ENCODE measurements around the gene MAMLD1. TPM values are rescaled to one million over a fixed set of nuclear protein-coding genes. Genes with fewer than 3 reads are reported as not detected.
A peak's percentile ranks its signal among the peaks of the same experiment; 100 is the strongest.

MAMLD1 gene
- total RNA-seq, 1 donor from 2014 or later: 1.8 TPM

DNA sequence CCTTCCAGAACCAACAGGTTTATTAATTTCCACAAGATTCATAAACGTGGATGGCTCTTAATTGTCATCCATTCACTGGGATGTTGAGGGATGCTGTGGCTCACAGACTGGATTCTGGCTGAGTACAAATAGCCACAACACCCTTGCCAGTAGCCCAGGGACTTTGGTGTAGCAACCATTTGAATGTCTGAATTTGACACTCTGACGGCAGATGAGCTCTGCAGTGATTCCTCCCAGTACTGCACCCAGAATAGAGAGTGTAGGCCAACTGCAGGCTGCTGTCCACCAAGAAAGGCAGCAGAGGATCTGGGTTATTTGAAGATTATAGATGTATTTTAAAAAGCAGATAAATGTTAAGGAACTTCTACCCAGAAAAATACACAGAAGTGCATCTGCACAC lies 15.6 kb upstream of the MAMLD1 start:
- DNase-seq (ENCODE audit: missing footprints) (no peak), ATAC-seq (no peak)
- intact Hi-C loops (cut with DNase I): no loop called here

DNA sequence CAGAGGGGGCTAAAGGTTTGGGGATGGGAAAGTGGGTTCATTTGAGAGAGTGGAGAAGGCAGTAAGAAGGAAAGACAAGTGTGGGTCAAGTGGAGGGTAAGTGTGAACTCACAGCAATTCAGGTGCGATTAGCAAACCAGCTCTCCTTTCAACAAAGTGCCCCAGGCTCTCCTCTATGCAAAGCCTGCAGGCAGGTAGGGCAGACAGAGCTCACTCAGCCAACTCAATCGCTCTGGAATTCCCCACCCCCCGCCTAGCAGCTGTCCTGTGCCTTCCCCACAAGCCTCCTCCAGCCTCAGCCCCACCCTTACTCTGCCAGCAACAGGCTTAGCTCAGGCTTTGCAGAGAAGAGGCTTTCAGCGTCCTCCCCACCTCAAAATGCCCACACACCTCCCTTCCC lies 14.8 kb upstream of the MAMLD1 start:
- ATAC-seq (no peak), DNase-seq (ENCODE audit: missing footprints) (no peak)
- intact Hi-C loops (cut with DNase I): no loop called here

DNA sequence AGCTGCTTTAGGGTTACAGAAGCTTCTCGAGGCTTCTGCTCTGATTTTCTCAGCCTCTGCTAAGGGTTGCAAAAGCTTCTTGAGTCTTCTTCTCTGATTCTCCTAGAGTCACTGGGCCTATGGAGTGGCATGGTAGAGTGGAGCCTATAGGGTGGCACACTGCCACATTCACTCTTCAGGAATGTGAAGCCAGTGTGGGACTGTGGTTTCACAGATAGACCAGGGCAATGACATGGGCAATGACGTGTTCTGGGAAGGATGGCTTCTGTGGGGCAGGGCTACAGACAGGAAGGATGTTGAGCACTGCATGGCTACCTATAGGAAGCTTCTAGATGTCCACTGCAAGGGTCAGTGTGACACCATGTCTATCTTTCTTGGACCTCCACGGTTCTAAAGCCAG lies 11.0 kb upstream of the MAMLD1 start:
- ATAC-seq: no peak
- intact Hi-C loops (cut with DNase I): no loop called here
- DNase-seq (ENCODE audit: missing footprints): no peak

DNA sequence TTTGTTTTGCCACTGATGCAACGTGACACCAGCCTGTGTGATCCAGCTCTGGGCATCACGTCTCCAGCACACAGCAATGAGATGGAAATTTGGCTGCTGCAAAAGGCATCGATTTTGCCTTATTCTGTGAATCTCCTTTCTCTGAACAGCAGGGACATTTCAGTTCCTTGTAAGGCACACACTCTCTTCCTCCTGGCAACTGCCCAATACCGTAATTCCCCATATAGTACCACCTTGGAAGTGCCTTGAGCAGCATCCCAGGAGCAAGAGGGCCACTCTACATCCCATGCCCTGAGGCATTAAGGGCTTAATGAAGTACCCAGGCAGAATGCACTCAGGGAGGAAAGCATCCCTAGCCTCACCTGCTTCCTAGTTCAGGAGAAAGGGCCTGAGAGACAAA lies 10.5 kb upstream of the MAMLD1 start:
- no peak for ATAC-seq
- intact Hi-C loops (cut with DNase I): no loop called here
- DNase-seq (ENCODE audit: missing footprints): no peak

DNA sequence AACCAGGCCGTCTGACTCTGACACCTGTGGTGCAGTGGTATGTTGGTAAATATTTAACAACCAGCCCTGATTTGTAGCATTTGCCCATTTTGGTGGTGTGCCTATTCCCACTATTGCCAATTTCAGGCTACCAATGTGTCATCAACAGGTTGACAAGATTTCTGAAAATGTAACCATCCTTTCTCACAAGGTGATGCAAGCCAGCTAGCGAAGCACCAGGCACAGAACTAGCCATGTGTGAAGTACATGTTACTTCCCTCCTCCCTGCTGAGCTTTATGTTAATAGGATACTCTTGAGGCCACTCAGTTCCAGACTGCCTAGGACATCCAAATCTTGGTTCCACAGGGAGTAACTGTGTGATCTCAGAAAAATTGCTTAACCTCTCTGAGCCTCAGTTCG lies 7.2 kb upstream of the MAMLD1 start:
- intact Hi-C loops (cut with DNase I): no loop called here
- ATAC-seq: no peak
- no peak for DNase-seq (ENCODE audit: missing footprints)

DNA sequence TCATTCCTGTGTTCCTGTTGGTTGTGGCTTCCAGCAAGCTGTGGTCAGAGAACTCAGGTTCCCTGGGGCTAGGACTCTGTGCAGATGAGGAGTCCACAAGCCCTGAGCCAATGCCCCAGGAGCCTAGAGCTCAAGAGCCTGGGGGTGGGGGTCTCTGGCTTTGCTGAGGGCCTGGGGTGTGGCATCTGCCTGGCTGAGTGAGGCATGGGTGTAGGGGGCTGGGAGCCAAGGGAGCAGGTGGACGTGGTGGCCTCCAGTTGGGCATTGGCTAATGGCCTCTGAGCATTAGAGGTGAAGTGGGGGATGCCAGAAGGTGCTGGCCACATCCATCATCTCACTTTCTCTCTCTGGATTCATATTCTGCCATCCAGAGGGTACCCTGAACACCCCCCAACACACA lies 5.3 kb upstream of the MAMLD1 start:
- intact Hi-C loops (cut with DNase I): no loop called here
- no peak for DNase-seq (ENCODE audit: missing footprints)
- no peak for ATAC-seq

DNA sequence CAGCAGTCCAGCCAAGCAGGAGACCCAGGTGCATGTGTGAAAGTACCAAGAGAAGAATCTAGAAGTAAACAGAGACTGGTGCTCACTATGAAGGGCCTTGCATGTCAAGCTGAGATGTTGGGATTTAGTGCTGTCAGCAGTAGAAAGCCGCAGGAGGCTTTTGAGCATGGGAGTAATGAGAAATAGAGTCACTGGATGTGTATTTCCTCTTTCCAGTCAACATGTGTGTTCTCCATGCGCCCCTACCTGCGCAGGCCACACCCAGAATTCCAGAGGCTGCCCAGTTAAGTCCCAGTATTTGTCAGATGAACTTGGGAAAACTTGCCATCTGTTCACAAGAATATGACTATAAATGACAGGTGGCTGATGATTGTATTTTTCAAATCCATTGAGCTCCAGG lies 4.5 kb upstream of the MAMLD1 start:
- intact Hi-C loops (cut with DNase I): no loop called here
- no peak for DNase-seq (ENCODE audit: missing footprints)
- ATAC-seq: no peak

DNA sequence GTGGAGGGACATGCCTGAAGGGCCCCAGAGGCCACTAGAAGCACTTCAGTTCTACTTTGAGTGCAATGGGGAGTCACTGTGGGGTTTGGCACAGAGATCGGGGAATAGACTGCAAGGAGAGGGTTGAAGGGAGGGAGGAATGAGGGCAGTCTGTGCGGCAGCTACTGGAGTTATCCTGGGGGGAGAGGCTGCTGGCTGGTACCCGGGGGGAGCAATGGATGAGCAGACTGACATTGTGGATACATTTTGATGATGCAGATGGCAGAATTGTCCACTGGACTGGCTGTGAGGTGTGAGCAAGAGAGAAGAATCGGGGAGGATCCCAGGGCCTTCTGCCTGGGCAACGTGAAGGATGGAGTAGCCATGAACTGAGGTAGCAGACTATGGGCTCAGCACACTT lies 2.8 kb upstream of the MAMLD1 start:
- intact Hi-C loops (cut with DNase I): loop anchor here (5.0 to 10.0 kb wide), 5 partner anchors 124 to 534 kb away; partner anchors contain the start of gene CD99L2
- ATAC-seq (no peak), DNase-seq (ENCODE audit: missing footprints) (no peak)

DNA sequence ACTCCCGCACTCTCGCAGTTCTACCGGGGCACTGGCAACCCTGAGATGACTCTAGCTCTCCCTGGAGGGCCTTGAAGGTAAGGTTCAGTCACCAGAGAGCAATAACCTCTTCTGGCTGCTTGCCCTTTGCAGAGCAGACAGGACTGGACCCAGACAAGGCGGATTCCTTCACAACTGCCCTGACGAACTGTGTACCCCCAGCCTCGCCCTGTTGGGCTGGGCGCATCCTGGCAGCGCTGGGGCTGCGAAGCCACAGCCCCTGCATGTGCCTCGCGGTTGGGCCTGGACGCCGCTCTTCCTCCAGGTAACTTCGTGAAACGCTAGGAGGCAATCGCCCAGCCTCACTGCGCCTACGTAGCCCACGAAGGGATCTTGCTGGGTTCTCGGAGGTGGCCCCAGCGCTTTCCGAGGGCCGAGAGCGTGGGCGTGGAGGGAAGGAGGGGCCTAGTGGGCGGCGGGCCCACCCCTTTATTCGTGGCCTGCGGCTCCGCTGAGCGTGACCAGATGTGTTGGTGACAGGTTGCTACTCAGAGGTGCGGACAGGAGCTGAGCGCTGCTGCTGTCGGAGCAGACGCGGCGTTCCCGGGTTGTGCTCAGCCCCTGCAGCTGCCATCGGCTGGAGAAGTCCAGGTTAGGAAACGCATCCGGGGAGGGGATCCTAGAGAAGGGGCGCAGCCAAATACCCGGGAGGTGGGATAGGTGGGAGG lies 1.9 kb upstream of the MAMLD1 start:
- intact Hi-C loops (cut with DNase I): loop anchor here (5.0 to 10.0 kb wide), 5 partner anchors 124 to 534 kb away; partner anchors contain the start of gene CD99L2
- DNase-seq (ENCODE audit: missing footprints): no peak
- no peak for ATAC-seq

DNA sequence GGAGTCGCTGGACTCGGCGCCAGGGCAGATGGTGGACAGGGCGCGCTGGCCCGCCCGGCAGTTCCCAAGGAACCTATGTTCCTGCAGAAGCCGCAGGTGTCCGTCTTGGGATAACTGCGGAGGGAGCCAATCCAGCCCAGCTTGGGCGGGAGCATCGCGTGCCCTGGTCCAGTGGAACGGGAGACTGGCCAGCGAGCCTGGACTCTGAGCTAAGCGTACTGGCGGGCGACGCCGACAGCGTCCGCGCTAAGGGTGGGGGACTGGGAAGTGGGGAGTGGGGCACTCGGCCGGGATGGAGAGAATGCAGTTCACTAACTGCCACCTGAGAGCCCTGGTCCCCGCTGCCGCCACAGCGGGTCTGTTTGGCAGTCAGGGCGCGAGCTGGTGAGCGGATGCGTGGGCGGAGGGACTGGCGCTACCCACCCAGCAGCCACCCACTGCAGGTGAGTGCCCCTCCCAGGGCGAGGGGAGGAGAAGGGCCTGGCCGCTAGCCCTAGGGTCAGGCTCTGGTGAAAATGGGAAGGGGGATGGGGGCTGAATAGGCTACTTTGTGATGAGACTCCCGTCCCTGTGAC lies 1.3 kb upstream of the MAMLD1 start:
- intact Hi-C loops (cut with DNase I): loop anchor here (5.0 to 10.0 kb wide), 5 partner anchors 123 to 533 kb away; partner anchors contain the start of gene CD99L2
- ATAC-seq (no peak), DNase-seq (ENCODE audit: missing footprints) (no peak)

DNA sequence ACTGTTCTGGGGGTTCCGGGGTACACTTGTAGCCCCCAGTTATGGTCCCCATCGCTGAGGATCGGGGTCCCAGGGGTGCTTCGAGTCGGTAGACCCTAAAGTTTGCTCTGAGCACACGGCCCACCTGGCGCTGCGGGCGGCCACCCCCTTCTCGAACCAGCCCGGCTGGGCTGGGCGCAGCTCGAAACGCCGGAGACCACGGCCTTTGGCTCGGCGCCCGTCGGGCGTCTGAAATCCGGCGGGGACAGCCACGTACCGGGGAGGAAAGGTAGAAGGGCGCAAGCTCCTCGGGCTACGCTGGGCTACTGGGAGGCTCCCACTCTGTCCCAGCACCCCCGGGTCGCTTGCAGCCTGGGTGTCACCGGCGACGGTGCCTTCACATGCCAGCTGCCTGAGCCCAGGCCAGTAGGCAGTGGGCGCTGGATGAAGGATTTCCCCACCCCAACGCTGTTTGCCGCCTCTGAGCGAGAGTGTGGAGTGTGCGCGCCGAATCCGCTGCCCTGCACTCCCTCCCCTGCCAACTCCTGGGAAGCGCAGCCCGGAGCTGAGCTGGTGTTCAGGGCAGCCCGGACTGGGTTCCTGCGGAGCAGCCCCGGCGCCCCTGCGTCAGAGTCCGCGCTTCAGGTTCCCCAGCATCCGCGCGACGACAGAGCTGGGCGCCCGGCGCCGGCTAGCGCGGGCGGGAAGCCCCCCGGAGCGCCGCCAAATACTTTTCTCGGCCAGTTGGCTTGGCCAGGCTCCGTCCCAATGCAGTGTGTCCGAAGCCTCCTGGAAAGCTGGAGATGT lies 637 bp downstream of the MAMLD1 start:
- intact Hi-C loops (cut with DNase I): loop anchor here (5.0 to 10.0 kb wide), 5 partner anchors 121 to 531 kb away; partner anchors contain the start of gene CD99L2

DNA sequence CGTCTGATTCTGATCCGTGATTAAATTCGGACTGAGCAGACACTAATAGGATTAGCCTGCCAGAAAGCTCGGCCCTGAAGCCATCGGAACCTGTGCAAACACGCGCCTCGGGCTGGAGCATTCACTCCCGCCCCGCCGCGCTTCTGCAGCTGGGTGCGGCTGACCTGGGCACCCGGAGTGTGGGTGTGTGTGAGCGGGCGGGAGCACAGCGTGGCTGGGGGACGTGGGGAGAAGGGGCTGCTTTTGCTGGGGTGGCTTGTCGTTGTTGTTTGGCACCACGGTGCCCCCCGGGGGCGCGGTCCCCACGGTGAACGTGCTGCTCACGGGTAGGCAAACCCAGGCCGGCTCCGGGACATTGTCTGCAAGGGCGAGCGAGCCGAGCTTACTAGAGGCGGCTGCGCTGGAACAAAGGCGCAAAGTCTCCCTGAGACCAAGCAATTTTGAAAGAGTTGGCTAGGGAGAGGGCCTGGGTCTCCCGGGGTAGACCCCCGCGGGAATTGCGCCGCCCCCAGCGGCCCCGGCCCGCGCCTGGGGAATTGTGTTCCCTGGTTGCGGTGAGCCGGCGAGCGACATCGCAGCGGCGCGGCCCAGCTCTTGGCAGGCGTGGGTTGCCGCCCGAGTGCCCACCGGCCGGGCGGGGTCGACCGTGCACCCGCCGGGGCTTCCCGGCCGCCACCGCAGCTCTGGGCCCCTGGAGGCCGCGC lies 1.4 kb downstream of the MAMLD1 start:
- intact Hi-C loops (cut with DNase I): loop anchor here (5.0 to 10.0 kb wide), 5 partner anchors 120 to 530 kb away; partner anchors contain the start of gene CD99L2
- ATAC-seq (no peak), DNase-seq (ENCODE audit: missing footprints) (peak; percentile 62)

More for the DNA sequence above, 637 bp downstream of the MAMLD1 start:
- DNase-seq (ENCODE audit: missing footprints): no peak
- peak; percentile 21 for ATAC-seq

DNA sequence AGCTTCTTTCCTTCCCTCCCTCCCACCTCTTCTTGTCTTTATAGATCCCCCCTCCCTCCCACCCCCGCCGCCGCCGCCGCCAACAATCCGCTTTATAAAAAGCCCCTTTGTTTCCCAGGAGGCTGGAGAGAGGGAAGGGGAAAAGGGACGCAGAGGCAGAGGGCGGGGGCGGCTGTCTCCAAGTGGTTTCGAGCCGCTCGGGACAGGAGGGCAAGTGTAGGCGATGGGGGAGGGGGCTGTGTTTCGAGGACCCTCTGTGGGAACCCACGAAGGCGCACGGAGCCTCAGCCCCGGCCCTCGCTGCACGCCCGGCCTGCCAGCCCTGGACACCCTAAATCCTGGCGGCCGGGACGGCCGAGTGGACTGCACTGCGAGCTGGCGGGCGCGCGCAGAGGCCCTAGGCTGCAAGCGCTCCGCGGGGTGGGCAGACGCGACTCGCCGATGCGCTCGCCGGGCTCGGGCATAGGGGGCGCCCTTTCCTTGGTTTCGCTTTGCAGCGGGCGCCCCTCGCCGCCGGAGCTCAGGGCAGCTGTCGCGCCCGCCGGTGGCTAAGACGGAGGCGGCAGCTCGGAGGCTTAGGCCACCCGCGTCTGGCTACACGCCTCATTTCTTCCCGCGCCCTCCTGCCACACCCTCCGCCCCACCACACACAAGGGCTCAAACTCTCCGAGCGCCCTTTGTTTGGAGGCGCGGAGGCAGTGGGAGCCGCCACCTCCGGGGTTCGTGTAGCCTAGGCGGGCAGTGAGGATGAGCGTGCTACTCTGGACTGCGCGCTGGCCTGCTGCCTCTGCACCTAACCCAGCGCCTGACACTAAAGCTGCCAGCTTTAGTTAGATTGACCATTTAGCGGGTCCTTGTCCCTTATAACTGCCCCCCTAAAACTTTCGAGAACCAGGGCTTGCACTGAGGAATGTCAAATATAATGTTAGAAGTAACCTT lies 2.2 kb downstream of the MAMLD1 start:
- intact Hi-C loops (cut with DNase I): loop anchor here (10.0 kb wide), 3 partner anchors 119 to 529 kb away; partner anchors contain the start of gene CD99L2
- ATAC-seq (peak; percentile 87), DNase-seq (ENCODE audit: missing footprints) (peak; percentile 82)

DNA sequence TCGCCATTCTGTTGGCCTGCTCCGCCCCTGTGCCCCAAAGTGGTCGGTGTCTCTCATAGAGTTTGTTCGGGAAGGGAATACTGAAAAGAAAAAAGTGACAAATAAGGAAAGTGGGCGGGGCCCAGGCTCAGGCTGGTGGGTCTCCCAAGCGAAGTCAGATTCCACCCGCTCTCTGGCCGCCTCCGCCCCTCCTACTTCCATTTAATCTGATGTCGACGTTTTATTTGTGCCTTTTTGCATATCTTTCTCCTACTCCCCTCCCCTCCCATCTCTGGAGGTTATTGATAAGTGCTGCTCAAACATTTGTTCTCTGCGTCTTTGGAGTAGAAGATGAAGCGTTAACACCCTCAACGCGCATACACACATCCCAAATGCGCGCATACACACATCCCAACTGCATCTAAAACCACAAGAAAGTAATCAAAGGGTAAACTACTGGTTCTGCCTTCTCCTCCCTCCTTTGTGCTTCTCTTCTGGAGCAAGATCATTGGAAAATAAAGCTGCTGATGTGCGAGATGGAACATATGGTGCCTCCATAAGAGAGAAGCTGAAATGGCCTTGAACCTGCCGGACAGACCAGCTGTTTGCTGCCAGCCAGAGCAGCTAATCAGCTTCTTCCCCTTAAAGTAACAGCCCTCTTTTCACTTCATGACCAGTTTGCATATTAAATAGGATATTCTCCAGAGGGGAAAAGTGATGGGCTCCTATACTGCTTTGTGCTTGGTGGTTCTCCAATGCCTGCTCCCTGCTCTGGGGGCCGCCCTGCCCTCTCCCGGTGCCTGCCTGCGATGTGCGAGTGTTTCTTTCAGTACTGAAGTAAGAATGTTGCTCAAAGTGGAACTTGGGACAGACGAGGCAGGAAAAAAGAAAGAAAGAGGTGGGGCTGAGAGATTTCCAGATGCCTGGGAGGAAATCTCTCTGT lies 3.1 kb downstream of the MAMLD1 start:
- intact Hi-C loops (cut with DNase I): loop anchor here (10.0 kb wide), 3 partner anchors 119 to 529 kb away; partner anchors contain the start of gene CD99L2
- peak; percentile 68 for DNase-seq (ENCODE audit: missing footprints)
- ATAC-seq: peak; percentile 49

DNA sequence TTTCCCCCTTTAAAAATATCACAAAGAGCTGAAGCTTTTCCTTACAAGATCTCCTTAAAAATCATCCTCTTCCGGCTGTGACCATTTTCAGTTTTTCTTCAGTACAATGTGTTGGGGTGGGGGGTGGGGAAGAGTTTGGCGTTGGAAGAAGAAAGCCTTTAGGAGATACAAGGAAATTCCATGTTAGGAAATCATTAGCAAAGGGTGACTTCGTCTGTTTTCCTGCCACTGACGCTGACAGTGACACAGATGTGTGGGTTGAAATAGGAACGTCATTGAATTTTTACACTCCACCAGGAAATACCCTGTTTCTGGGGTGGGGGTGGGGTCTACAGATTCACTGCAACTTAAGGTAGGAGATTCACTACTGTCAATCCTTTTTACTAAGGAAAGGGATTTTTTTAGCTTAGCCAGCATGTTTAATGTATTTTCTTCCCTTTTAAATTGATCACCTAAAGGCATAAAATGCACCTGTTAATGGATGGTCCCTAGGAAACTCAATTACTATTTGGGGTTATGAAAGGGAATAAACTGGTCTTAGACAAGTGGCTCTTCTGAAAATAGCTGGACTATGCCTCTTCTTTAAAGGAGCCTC lies 3.9 kb downstream of the MAMLD1 start:
- intact Hi-C loops (cut with DNase I): loop anchor here (10.0 kb wide), 3 partner anchors 118 to 528 kb away; partner anchors contain the start of gene CD99L2
- no peak for DNase-seq (ENCODE audit: missing footprints)
- ATAC-seq: no peak

DNA sequence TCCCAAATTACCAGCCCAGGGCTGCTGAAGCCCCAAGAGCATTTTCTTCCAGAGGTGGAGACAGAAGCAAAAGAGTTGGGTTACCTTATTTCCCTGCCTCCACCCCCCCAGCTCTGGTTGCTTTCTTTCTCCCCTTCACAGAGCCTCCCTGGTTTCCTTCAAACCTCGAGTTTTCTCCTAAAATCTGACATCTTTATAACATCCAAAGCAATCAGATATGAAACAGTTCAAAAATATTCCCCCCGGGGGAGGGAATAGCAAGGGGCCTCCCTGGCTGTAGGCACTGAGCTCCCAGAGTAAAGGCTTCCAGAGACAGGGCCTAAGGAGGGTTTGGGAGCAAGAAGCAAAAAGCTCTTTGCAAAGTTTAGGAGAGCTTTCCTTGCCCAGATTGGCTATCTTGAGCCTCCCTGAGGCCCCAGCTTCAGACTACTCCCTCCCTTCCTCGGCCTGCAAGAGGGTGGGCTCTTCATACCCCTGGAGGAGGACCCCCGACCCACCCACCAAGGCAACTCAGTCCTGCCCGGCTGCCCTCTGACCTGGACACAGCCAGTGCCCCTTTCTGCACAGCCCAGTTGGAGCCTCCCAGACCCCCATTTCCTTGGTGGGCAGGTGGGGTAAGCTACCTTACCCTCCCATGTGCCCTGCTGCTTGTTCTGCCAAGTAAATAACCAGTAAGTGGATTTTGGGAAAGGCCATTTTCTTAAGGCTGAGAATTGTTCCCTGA lies 7.6 kb downstream of the MAMLD1 start:
- DNase-seq (ENCODE audit: missing footprints): no peak
- no peak for ATAC-seq
- intact Hi-C loops (cut with DNase I): no loop called here
